ENCODE data around the gene SCFD2.
"Not testable (repeated sequence)": the region's sequence is repeated elsewhere in the genome, so short reads cannot be mapped to it uniquely, and the experiment has no call there.

SCFD2 gene

DNA sequence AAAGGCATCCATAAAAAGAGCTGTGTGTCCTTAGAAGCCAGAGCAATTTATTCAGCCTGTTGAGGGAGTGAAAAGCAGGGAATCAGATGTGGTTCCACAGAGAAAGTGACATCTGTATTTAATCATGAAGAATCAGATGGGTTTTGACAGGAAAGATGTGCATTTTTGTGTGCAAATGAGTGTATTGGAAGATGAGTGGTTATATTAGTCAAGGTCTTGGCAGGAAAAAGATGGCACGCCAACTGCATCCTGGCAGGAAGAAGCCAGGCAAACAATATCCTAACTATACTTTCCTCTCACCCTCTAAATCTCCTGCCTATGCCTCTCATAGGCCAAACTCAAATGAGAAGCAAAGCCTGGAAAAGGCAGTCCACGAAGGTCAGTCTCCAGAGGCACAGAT is 59.1 kb downstream of the SCFD2 start:
- Histone ChIP-seq H3K79me2 (ENCODE audit: insufficient read depth, low read length) (no peaks in the 10 kb centered on the region), H3K27me3 (ENCODE audit: insufficient read depth, low read length, poor library complexity) (no peaks in the 10 kb centered on the region), H3K36me3 (ENCODE audit: insufficient read depth, low read length) (peaks cover 14% of the 10 kb centered on the region; the same call in 1 of the 2 replicates), H3K4me1 (ENCODE audit: insufficient read depth, low read length) (no peaks in the 10 kb centered on the region), H4K20me1 (ENCODE audit: insufficient read depth, low read length) (no peaks in the 10 kb centered on the region), H3K9me3 (ENCODE audit: insufficient read depth, low read length, severe bottlenecking) (no peaks in the 10 kb centered on the region), H3K4me3 (ENCODE audit: low read depth in 1 of 2, low read length in 2 of 2) (no peak overlapping the region), H3K27ac (ENCODE audit: low read length) (no peak overlapping the region), H3K9ac (ENCODE audit: low read depth, low read length) (no peak overlapping the region), H3K4me2 (ENCODE audit: insufficient read depth, low read length) (no peak overlapping the region), H2AFZ (ENCODE audit: low read depth, low read length) (no peak overlapping the region)
- DNase-seq: no peak
- TF ChIP-seq, protein P1, sequence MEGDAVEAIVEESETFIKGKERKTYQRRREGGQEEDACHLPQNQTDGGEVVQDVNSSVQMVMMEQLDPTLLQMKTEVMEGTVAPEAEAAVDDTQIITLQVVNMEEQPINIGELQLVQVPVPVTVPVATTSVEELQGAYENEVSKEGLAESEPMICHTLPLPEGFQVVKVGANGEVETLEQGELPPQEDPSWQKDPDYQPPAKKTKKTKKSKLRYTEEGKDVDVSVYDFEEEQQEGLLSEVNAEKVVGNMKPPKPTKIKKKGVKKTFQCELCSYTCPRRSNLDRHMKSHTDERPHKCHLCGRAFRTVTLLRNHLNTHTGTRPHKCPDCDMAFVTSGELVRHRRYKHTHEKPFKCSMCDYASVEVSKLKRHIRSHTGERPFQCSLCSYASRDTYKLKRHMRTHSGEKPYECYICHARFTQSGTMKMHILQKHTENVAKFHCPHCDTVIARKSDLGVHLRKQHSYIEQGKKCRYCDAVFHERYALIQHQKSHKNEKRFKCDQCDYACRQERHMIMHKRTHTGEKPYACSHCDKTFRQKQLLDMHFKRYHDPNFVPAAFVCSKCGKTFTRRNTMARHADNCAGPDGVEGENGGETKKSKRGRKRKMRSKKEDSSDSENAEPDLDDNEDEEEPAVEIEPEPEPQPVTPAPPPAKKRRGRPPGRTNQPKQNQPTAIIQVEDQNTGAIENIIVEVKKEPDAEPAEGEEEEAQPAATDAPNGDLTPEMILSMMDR (IDR thresholded peaks at IDR 0.05; ENCODE audit: borderline replicate concordance, extremely low read depth, low read length, poor library complexity, severe bottlenecking): no peak
- TF ChIP-seq EZH2 (IDR thresholded peaks at IDR 0.05; ENCODE audit: borderline replicate concordance, low read depth, low read length, severe bottlenecking): no peak
- ATAC-seq (ENCODE audit: insufficient read depth, low read depth): no peak

DNA sequence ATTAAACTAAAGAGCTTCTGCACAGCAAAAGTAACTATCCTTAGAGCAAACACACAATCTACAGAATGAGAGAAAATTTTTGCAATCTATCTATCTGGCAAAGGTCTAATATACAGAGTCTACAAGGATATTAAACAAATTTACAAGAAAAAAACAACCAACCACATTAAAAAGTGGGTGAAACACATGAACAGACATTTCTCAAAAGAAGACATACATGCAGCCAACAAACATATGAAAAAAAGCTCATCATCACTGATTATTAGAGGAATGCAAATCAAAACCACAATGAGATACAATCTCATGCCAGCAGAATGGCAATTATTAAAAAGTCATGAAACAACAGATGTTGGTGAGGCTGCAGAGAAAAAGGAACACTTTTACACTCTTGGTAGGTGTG is 73.7 kb downstream of the SCFD2 start:
- not testable (repeated sequence) for ATAC-seq (ENCODE audit: insufficient read depth, low read depth)

DNA sequence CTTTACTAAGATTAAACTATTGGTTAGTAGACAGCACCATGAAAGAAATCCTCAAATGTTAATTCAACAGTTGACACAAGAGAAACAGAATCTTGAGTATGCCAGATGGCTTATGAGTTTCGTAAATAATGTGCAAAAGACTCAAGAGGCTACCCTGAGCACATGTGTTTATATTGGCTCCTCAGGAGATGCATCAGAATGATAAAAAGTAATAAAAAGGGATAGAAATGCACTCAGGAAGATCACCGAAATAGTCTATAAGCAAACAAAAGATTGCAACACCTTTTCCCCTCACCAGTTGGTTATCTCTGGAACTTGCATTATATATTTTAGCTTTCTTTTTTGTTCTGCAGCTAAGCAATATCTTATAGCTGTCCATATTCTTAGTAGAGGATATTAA is 84.4 kb downstream of the SCFD2 start:
- Histone ChIP-seq H3K79me2 (ENCODE audit: insufficient read depth, low read length) (peaks cover 4% of the 10 kb centered on the region; the same call in 1 of the 2 replicates), H3K9ac (ENCODE audit: low read depth, low read length) (no peak overlapping the region), H3K4me3 (ENCODE audit: low read depth in 1 of 2, low read length in 2 of 2) (no peak overlapping the region), H2AFZ (ENCODE audit: low read depth, low read length) (no peak overlapping the region), H3K36me3 (ENCODE audit: insufficient read depth, low read length) (peaks cover 7% of the 10 kb centered on the region; the same call in 1 of the 2 replicates), H4K20me1 (ENCODE audit: insufficient read depth, low read length) (no peaks in the 10 kb centered on the region; the same call in 1 of the 2 replicates), H3K27ac (ENCODE audit: low read length) (no peak overlapping the region), H3K4me1 (ENCODE audit: insufficient read depth, low read length) (no peaks in the 10 kb centered on the region), H3K9me3 (ENCODE audit: insufficient read depth, low read length, severe bottlenecking) (no peaks in the 10 kb centered on the region), H3K4me2 (ENCODE audit: insufficient read depth, low read length) (no peak overlapping the region), H3K27me3 (ENCODE audit: insufficient read depth, low read length, poor library complexity) (no peaks in the 10 kb centered on the region)
- TF ChIP-seq EZH2 (IDR thresholded peaks at IDR 0.05; ENCODE audit: borderline replicate concordance, low read depth, low read length, severe bottlenecking): no peak
- TF ChIP-seq, protein P1 (IDR thresholded peaks at IDR 0.05; ENCODE audit: borderline replicate concordance, extremely low read depth, low read length, poor library complexity, severe bottlenecking): no peak
- ATAC-seq (ENCODE audit: insufficient read depth, low read depth) (no peak), DNase-seq (no peak)

More for the DNA sequence above, 73.7 kb downstream of the SCFD2 start:
- H2AFZ ChIP-seq (ENCODE audit: low read depth, low read length); H3K36me3 ChIP-seq (ENCODE audit: insufficient read depth, low read length); H4K20me1 ChIP-seq (ENCODE audit: insufficient read depth, low read length); H3K27ac ChIP-seq (ENCODE audit: low read length); H3K4me1 ChIP-seq (ENCODE audit: insufficient read depth, low read length); H3K27me3 ChIP-seq (ENCODE audit: insufficient read depth, low read length, poor library complexity); H3K4me3 ChIP-seq (ENCODE audit: low read depth in 1 of 2, low read length in 2 of 2); DNase-seq; H3K4me2 ChIP-seq (ENCODE audit: insufficient read depth, low read length); H3K79me2 ChIP-seq (ENCODE audit: insufficient read depth, low read length); H3K9ac ChIP-seq (ENCODE audit: low read depth, low read length): not testable (repeated sequence)
- peaks cover 11% of the 10 kb centered on the region for H3K9me3 ChIP-seq (ENCODE audit: insufficient read depth, low read length, severe bottlenecking)

DNA sequence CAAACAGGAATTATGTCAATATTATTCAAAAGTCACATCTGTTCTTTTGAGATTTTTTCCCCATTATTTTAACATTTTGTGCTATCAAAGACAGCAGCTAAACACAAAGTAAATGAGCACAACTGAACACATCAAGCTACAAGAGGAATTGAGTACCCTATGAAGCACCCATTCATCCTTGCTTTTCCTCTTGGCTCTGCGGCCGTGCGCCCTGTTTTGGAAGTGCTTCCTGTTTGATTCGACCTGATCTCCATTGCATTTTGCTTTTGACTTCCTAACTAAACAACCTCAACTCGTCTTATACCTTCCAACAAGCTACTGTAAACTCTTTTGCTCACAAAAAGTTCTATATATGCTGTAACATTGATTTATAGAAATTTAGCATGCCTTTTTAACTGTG is 85.0 kb downstream of the SCFD2 start:
- no peak for ATAC-seq (ENCODE audit: insufficient read depth, low read depth)
- Histone ChIP-seq H3K4me2 (ENCODE audit: insufficient read depth, low read length) (no peak overlapping the region), H3K27ac (ENCODE audit: low read length) (no peak overlapping the region), H3K4me3 (ENCODE audit: low read depth in 1 of 2, low read length in 2 of 2) (no peak overlapping the region), H2AFZ (ENCODE audit: low read depth, low read length) (no peak overlapping the region), H3K9me3 (ENCODE audit: insufficient read depth, low read length, severe bottlenecking) (no peaks in the 10 kb centered on the region), H3K27me3 (ENCODE audit: insufficient read depth, low read length, poor library complexity) (no peaks in the 10 kb centered on the region), H3K4me1 (ENCODE audit: insufficient read depth, low read length) (no peaks in the 10 kb centered on the region), H3K9ac (ENCODE audit: low read depth, low read length) (no peak overlapping the region), H3K79me2 (ENCODE audit: insufficient read depth, low read length) (0 out of 2 replicates have a peak, but pooled peaks cover under 1% of the 10 kb centered on the region), H3K36me3 (ENCODE audit: insufficient read depth, low read length) (peaks cover 7% of the 10 kb centered on the region; the same call in 1 of the 2 replicates), H4K20me1 (ENCODE audit: insufficient read depth, low read length) (no peaks in the 10 kb centered on the region; the same call in 1 of the 2 replicates)
- DNase-seq: no peak
- TF ChIP-seq, protein P1 (IDR thresholded peaks at IDR 0.05; ENCODE audit: borderline replicate concordance, extremely low read depth, low read length, poor library complexity, severe bottlenecking): no peak
- no peak for TF ChIP-seq EZH2 (IDR thresholded peaks at IDR 0.05; ENCODE audit: borderline replicate concordance, low read depth, low read length, severe bottlenecking)

All from DND-41 (cell line).